GM08714 (cell line): ENCODE results near the gene ACTRT3.

ENCODE experiments used
- H3K4me3 ChIP-seq: fragments of 200-500 bp; sonication (Bioruptor generic); 2 replicates; pipeline ENCODE4 v1.5.1; 2014; ENCODE audit warnings: mild to moderate bottlenecking, low read length, inconsistent platforms
- ZNF274 ChIP-seq: IDR thresholded peaks from 2 replicates; pipeline ENCODE4 v1.6.1; 2012; ENCODE audit warnings: mild to moderate bottlenecking, low read depth, low read length

ACTRT3 gene

DNA sequence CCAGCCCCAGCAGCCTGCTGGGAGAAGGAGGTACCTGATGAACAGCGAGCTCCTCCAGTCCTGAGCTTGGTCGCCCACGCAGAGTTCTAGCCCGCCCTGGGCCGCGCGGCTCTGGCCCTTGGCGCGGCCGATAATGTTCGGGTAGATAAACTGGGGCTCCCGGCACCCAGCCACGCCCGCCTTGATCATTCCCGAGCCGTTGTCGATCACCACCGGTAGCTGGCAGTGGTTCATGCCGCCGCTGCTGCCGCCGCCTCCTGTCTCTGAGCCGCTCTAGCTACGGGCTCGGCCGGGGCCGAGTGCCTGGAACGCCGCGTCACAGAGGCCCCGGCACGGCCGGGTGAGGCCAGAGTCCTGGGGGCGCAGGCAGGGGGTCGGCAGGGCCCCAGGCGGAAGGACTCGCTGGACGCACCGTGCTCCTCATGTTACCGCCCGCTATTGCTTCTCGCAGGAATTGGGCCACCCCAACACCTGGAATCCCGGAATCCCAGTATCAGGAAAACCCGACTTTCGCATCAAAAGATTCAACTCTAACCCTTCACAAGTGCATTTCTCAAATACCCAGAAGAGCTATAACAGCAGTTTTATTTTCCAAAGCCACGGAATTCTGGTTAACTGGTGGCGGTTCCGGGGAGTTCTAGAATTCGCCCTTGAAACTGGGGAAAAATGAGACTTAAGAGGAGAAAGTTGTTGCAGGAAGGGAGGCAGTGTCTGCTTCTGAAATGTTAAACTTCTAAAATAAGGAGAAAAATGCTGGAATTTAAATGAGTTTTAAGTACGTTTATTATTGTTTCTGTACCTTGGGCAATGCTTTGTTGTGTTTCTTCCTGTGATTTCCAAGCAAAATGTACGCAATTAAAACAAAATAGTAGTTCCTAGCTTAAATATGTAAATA is at the start of gene ACTRT3:
TSS of gene ACTRT3 (minus strand) at position 275 of the 895 bp plus-strand sequence. CDS start at position 234, 41 bp downstream.
- H3K4me3 ChIP-seq = peak within 1 kb of the TSS; percentile 96
- no peak for TF ChIP-seq ZNF274

DNA sequence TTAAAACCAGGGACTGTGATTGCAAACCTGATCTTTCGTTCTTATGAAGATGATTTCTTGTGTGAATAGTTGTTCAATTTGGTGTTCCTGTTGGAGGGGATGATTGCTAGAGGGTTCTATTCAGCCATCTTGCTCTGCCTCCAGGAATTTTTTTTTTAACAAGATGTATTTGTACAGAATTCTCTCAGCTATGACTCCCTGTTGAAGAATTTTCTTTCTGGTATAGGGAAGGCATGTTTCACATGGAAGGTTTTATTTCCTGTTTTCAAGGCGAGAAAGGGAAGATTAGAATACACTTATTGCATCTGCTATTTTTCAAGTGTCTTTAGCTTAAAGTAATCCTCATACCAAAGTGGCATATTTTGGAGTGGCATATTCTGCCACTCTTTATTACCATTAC is 49.0 kb upstream of the ACTRT3 start:
- TF ChIP-seq ZNF274 = no peak

DNA sequence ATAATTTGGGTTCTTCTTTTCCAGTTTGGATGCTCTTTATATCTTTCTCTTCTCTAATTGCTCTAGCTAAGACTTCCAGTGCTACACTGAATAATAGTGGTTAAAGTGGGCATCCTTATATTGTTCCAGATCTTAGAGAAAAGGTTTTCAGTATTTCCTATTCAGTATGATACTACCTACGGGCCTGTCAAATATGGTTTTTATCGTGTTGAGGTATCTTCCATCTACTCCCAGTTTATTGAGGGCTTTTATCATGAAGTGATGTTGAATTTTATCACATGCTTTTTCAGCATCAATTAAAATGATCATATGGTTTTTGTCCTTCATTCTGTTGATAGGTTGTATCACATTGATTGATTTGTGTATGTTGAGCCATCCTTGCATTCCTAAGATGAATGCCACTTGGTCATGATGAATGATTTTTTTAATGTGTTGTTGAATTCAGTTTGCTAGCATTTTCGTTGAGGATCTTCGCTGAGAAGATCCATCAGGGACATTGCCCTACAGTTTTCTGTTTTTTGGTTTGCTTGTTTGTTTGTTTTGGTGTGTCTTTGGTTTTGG is 46.3 kb upstream of the ACTRT3 start:
- H3K4me3 ChIP-seq = no peak overlapping the region
- TF ChIP-seq ZNF274 = no peak

More for the DNA sequence above, 49.0 kb upstream of the ACTRT3 start:
- H3K4me3 ChIP-seq = no peak overlapping the region

DNA sequence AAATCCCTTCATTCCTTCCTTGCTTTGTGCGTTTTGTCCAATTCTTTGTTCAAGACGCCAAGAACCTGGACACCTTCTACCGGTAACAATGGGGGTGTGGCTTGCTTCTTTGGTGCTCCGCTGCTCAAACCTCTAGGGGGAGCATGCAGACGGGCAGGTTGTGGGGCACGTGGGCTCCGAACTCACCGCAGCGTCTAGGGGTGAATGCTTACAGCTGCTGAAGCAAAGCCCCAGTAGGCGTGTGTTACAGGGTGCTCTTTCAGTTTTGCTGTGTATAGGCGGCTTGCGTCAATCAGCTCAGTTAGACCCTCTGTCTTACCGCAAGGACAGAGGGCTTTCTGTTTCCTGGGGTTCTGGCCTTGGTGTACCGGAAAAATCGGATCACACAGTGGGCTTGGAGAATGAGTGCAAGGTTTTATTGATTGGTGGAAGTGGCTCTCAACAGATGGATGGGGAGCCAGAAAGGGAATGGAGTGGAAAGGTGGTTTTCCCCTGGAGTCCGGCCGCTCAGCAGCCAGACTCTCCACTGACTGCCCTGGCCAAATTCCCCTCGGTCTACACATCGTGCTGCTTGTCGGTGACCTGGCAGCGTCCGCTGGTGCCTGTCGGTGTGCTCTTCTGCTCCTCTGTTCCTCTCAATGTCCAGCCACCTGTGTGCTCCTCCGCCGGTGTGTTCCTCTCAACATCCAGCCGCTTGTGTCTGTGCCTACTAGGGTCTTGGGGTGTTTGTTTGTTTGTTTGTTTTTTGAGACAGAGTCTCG is 44.6 kb upstream of the ACTRT3 start:
- peak overlapping the region; percentile 52; the same call in 1 of the 2 replicates for H3K4me3 ChIP-seq
- no peak for TF ChIP-seq ZNF274

DNA sequence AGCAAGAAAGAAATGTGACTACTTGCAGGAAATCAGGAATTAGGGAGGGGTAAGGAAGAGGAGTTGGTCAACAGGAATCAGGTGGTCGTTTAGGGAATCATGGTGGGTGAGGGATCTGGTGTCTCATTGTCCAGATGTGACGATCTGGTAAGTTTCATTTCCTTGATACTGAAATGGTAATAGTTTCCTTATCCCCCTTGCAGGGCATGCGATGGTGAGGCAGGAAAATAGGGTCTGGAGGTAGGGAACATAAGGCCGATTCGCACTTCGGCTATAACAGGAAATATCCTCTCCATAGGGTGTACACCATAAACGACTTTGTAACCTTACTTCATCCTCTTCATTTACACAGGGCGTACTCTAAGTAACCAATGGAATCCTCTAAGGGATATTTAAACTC is 43.9 kb upstream of the ACTRT3 start:
- no peak for TF ChIP-seq ZNF274
- H3K4me3 ChIP-seq = peak overlapping the region; percentile 52; the same call in 1 of the 2 replicates

DNA sequence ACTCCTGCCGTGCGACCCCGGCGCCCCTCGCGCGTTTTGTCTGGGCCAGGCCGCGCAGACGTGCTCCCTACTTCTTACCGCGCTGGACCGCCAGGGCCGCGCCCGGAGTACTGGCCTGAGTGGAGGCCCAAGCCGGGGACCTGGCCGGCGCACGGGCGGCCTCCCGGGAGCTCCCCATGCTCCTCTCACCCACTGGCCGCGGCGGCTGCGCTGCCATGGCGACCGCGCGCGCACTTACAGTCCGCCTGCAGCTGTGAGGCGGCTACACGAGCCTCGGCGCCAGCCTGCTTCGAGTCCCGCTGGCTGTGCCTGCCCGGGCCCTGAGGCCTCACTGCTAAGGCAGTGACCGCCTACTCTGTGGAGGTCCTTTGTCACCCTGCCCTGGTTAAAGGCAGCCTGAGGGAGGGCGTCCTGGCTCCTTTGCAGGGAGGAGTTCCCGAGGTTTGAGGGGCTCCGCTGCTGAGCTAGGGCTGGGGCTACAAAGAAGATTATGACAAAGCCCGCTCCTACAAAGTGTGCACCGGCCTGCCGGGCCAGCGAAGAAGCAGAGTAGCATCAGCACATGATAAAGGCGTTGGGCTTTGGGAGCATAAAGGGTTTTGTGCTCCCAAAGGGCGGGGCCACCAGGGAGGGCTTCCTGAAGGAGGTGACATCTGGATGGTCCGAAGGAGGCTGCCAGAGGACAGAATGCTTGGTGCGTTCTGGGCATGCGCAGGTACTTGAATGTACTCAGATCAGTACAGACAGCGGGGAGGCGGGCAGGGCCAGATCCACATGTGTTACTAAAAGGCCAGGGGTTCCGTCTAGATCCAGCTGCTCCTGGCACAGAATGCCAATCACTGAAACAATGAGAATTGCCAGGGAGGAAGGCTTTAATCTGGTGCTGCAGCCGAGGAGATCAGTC is 43.2 kb upstream of the ACTRT3 start, which contains the start of the genes LRRC34 and LRRIQ4:
TSS of gene LRRC34 (minus strand) at position 573 of the 904 bp plus-strand sequence. CDS start at position 217, 356 bp downstream.
TSS of gene LRRIQ4 (plus strand) at position 539 of the 904 bp plus-strand sequence. CDS start 9,052 bp downstream, outside the sequence.
- TF ChIP-seq ZNF274 = no peak
- peak within 1 kb of the TSS; percentile 52; the same call in 1 of the 2 replicates for H3K4me3 ChIP-seq

DNA sequence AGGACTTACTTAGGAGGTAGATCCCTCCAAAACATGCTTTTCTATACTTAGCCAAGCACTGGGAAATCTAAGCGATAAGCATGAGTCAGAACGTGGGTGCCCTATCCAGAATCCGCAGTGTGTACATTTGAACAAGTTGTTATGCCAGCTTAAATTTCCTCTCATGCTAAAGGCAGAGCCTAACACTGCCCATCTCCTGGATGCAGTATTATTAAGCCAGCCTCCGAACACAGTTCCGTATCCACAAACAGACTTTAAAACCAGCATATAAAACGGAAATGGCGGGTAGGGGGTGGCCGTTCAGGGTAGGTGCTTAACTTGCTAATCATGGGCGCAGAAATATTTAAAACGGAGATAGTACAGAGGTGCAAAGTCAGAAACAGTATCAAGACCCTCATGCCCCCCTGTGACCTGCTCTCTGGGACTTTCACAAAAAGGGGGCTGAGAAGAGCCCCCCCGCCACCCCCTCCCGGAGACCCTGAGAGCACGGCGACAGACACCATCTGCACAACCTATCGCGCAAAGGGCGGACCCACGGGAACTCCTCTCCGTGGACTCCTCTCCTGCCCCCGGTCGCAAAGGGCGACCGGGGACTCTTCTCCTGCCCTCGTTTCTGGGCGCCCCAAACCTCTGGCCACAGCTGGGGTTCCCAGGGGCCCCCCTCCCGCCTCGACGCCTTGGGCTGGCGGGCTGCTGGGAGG is 42.4 kb upstream of the ACTRT3 start:
- TF ChIP-seq ZNF274 = no peak
- H3K4me3 ChIP-seq = peak overlapping the region; percentile 52; the same call in 1 of the 2 replicates

DNA sequence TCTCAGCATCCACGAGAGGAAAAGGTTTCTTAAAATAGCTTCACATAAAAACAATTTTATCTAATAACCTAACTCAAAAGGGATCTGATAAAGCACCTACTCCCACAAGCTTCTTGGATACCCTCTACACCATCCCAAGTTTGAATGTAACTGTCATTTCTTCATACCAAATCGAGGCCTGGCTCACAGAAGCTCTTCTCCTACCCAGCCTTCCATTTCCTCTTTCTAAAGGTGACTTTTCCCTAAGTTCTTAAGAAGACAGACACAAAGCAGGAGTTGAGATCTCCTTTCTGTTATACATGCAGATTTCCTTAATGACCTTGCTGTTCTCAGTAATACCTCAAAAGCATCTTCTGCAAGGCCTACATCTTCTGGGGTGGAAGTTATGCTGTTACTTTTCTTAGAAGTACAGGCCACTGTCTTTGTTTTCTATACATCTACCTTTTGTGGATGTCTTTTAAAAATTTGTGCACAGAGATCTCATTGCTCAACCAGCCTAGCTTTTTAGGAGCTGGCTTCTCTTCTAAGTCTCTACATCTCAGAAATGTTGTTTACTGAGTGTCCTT is 40.0 kb upstream of the ACTRT3 start:
- H3K4me3 ChIP-seq = no peak overlapping the region
- no peak for TF ChIP-seq ZNF274

DNA sequence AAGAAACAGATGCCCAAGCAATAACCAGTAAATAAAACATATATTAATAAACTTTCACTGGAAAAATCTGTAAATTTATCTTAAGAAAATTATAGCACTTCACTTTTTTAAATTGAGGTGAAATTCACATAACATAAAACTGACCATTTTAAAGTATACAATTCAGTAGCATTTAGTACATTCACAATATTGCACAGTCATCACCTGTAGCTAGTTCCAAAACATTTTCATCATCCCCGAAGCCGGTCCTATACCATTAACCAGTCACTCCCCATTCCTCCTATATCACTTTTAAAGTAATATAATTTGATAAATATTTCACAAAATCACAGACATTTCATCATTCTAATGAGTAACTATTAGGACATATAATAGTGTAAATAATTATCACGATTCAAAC is 35.3 kb upstream of the ACTRT3 start:
- H3K4me3 ChIP-seq = no peak overlapping the region
- TF ChIP-seq ZNF274 = no peak

DNA sequence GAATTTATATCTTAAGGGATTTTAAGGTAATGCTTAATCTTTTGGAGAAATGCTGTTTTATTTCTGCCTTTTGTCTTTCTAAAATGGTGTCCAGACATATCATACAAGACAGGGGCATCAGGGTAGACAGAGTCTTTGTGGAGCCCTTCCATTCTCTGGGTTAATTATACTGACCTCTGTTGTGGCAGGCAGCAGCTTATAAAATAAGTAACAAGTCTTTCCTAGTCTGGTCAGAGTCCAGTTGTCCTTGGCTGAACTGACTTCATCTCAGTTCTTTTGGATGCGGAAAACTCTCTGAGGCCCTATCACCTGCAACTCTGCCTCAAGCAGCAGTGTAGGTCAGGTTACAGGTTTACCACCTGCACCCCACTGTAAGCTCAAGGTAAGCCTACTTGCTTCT is 23.0 kb upstream of the ACTRT3 start:
- H3K4me3 ChIP-seq = no peak overlapping the region
- TF ChIP-seq ZNF274 = no peak

DNA sequence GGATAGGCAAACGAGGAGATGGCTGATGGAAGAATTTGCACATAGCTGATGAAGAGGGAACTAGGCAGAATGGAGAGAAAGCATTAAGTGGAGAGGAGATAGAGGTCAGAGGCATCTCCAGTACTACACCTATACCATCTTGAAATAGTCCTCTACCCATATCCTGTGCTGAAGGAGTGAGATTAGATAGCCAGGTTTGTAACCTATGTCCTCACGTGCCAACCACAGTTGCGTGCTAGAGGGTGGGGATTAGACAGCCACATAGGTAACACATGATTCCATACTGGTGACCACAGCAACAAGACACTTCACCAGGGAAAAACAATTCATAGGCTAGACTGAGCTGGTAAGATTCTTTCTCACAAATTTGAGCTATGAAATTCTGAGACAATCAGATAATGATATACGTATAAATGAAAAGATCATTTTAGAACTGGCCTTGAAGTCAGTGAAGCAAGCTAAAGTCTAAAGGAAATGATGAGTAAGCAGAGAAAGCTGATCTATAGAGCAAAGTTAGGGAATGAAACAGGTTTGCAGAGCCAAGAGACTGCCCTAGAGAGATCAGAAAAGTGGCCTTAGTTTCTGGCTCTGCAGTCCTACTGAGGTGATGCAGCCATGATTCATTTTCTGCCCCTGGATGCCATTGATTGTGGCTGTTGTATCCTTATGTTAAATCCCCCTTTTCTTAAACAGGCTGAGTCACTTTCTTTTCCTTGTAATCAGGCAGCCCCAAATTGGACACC is 21.5 kb upstream of the ACTRT3 start:
- TF ChIP-seq ZNF274 = no peak
- no peak overlapping the region for H3K4me3 ChIP-seq

DNA sequence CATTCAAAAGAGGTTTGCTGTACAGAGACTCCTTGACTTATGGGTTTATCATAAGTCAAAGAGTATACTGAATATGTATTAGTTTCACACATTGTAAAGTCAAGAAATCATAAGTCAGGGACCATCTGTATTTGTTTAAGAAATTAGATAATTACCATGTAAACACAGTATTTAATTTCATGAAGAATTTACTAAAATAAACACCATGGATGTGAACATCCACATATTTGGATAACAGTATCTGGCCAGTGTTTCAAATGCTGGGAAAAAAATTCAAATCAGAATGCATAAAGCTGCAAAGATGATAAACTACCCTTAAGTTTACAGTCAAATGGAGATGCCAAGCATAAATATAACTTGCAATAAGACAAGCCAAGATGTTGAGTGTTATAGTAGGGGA is 20.9 kb upstream of the ACTRT3 start:
- no peak overlapping the region for H3K4me3 ChIP-seq
- no peak for TF ChIP-seq ZNF274
